ENCODE results near the gene NPPC.

GRCh38 chr2:231902598-231902997, 23.6 kb downstream of the NPPC start:
- TF ChIP-seq POLR2A (IDR thresholded peaks at IDR 0.05) (no peak), CTCF (IDR thresholded peaks at IDR 0.05) (no peak), POLR2AphosphoS5 (IDR thresholded peaks at IDR 0.05) (no peak)
